Liver (tissue), 9 donors: ENCODE measurements around the gene DDX41. TPM values are rescaled to one million over a fixed set of nuclear protein-coding genes. Genes with fewer than 3 reads are reported as not detected.

ENCODE experiments used
- DNase-seq: peaks from one replicate; pipeline ENCODE4 v3.0.0-alpha.2; 2017; ENCODE audit warnings: low spot score
- H3K27ac ChIP-seq, 2 donors: one replicate each; pipeline ENCODE4 v1.7.0; 2013; ENCODE audit warnings: inconsistent platforms in 2 of 2, low read length in 2 of 2, control low read depth in 1 of 2, low read depth in 1 of 2, mild to moderate bottlenecking in 1 of 2
- H3K27me3 ChIP-seq, 4 donors: one replicate each; pipeline versions ENCODE4 v1.6.1 to v1.7.0; 2013; ENCODE audit warnings: low read length in 3 of 4, inconsistent platforms in 1 of 4, mild to moderate bottlenecking in 1 of 4, moderate library complexity in 1 of 4; ENCODE audit not compliant: control insufficient read depth in 4 of 4, insufficient read depth in 4 of 4
- H3K36me3 ChIP-seq, 4 donors: one replicate each; pipeline versions ENCODE4 v1.6.1 to v1.7.0; 2013; ENCODE audit warnings: low read length in 3 of 4, mild to moderate bottlenecking in 3 of 4, low read depth in 1 of 4, moderate library complexity in 1 of 4; ENCODE audit not compliant: control insufficient read depth in 4 of 4, insufficient read depth in 3 of 4
- H3K4me1 ChIP-seq, 4 donors: one replicate each; pipeline versions ENCODE4 v1.6.1 to v1.7.0; 2013; ENCODE audit warnings: low read length in 3 of 4, mild to moderate bottlenecking in 3 of 4, moderate library complexity in 1 of 4; ENCODE audit not compliant: control insufficient read depth in 4 of 4, insufficient read depth in 4 of 4
- H3K4me3 ChIP-seq, 3 donors: one replicate each; pipeline versions ENCODE4 v1.6.1 to v1.7.0; 2013; ENCODE audit warnings: low read length in 3 of 3, control low read depth in 1 of 3, low read depth in 1 of 3, mild to moderate bottlenecking in 1 of 3
- H3K9ac ChIP-seq, 2 donors: one replicate each; pipeline ENCODE4 v1.7.0; 2013; ENCODE audit warnings: low read length in 2 of 2, mild to moderate bottlenecking in 2 of 2, moderate library complexity in 2 of 2, control low read depth in 1 of 2, low read depth in 1 of 2
- H3K9me3 ChIP-seq, 4 donors: one replicate each; pipeline versions ENCODE4 v1.6.1 to v1.7.0; 2013; ENCODE audit warnings: low read length in 3 of 4; ENCODE audit not compliant: control insufficient read depth in 4 of 4
- EGR1 ChIP-seq, 2 donors: IDR thresholded peaks; 2 replicates each; pipeline ENCODE4 v1.6.1; 2016 to 2018; ENCODE audit warnings: antibody characterized with exemption in 2 of 2, low read depth in 2 of 2
- FOXA1 ChIP-seq: IDR thresholded peaks from 2 replicates; pipeline ENCODE4 v1.6.1; 2016; ENCODE audit warnings: antibody characterized with exemption
- FOXA2 ChIP-seq: IDR thresholded peaks from 2 replicates; pipeline ENCODE4 v1.6.1; 2016; ENCODE audit warnings: antibody characterized with exemption
- GABPA ChIP-seq, 2 donors: IDR thresholded peaks in 1 of 2; conservative IDR thresholded peaks in 1 of 2; 2 replicates each; pipeline ENCODE4 v1.6.1; 2016; ENCODE audit warnings: antibody characterized with exemption in 2 of 2, mild to moderate bottlenecking in 1 of 2, moderate library complexity in 1 of 2
- HNF4A ChIP-seq, 2 donors: conservative IDR thresholded peaks; 2 replicates each; pipeline ENCODE4 v1.6.1; 2016; ENCODE audit warnings: antibody characterized with exemption in 2 of 2, mild to moderate bottlenecking in 2 of 2
- JUND ChIP-seq, 2 donors: IDR thresholded peaks; 2 replicates each; pipeline ENCODE4 v1.6.1; 2016; ENCODE audit warnings: antibody characterized with exemption in 2 of 2
- NR2F2 ChIP-seq: IDR thresholded peaks from 2 replicates; pipeline ENCODE4 v1.6.1; 2016; ENCODE audit warnings: antibody characterized with exemption
- RAD21 ChIP-seq, 2 donors: IDR thresholded peaks; 2 replicates each; pipeline ENCODE4 v1.6.1; 2016; ENCODE audit warnings: antibody characterized with exemption in 2 of 2, mild to moderate bottlenecking in 2 of 2
- RXRA ChIP-seq, 2 donors: IDR thresholded peaks; 2 replicates each; pipeline ENCODE4 v1.6.1; 2017 to 2018; ENCODE audit warnings: antibody characterized with exemption in 2 of 2, mild to moderate bottlenecking in 1 of 2
- SP1 ChIP-seq: IDR thresholded peaks from 2 replicates; pipeline ENCODE4 v1.6.1; 2018; ENCODE audit warnings: antibody characterized with exemption, mild to moderate bottlenecking
- TAF1 ChIP-seq: conservative IDR thresholded peaks from 2 replicates; pipeline ENCODE4 v1.6.1; 2016; ENCODE audit warnings: antibody characterized with exemption, mild to moderate bottlenecking
- YY1 ChIP-seq: IDR thresholded peaks from 2 replicates; pipeline ENCODE4 v1.6.1; 2016; ENCODE audit warnings: antibody characterized with exemption, mild to moderate bottlenecking
- WGBS: extraction: QIAGEN DNeasy Blood & Tissue Kit; methylation state at CpG from one replicate; pipeline ENCODE4 v1.1.7; 2013; 5-methylcytosine and 5-hydroxymethylcytosine counted together
- polyA plus RNA-seq, 2 donors: library from polyadenylated mRNA; stranded (reverse) in 1 of 2; unstranded in 1 of 2; fragments of 200-250 nt in 1 of 2; fragments of >200 nt in 1 of 2; fragmentation: Nextera tagmentation in 1 of 2; extraction: Ambion mirVana in 1 of 2; gene quantifications; one replicate each; pipeline versions ENCODE4 v1.2.1 to v1.2.3, GENCODE V29; 2013 to 2015
- total RNA-seq, 2 donors: library from RNA; depleted of rRNA; stranded (reverse); fragments of >200 nt; gene quantifications; one replicate each; pipeline ENCODE4 v1.2.3, GENCODE V29; 2014
- TF ChIP-seq, protein P1 (sequence below): IDR thresholded peaks from 2 replicates; pipeline ENCODE4 v1.6.1; 2016; ENCODE audit warnings: antibody characterized with exemption
- TF ChIP-seq, protein P2 (sequence below): IDR thresholded peaks from 2 replicates; pipeline ENCODE4 v1.6.1; 2016; ENCODE audit warnings: antibody characterized with exemption
- TF ChIP-seq, protein P3 (sequence below): IDR thresholded peaks from 2 replicates; pipeline ENCODE4 v1.6.1; 2016; ENCODE audit warnings: antibody characterized with exemption
- TF ChIP-seq, protein P4 (sequence below): fragments of 150-350 bp; IDR thresholded peaks from 2 replicates; pipeline ENCODE4 v1.5.1; 2017; ENCODE audit warnings: improper control_type of control experiment, low read depth, low read length; ENCODE audit not compliant: missing input control
- donor health status: healthy.
- donor health status: healthy.
- donor health status: healthy.
- donor health status: healthy.
- donor health status: healthy.

Gene DDX41
- total and polyA plus RNA-seq, 4 donors: 20.4 to 58.5 (median 45.6) TPM

DNA sequence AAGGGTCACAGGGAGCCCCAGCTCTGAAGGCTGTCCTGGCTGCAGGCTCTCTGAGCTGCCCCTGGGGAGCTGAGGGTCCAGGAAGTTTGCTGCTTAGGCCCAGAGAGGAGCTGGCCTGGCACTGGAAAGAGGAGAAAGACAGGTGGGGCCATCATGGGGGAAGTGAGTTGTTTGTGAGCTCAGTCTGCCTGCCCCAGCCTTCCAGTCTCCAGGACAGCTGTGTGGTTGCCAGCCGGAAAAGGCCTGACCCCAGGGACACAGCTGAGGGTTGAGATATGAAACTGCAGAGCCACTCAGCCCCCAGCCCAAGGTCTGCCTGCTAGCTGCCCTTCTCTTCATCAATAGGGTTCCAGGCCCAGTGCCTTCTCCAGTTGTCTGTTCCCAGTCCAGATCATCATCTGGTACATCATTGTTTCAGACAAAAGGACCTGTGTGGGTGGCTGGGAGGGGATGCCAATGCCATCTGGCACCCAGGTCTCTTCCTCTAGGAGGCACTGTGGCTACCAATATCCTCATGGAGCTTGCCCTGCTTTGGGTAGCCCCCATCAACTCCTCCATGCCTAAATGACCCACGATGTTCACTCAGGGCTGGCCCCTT is 4.3 kb upstream of the DDX41 start:
- no peak for DNase-seq
- Histone ChIP-seq H3K4me1 (peaks cover 2 to 18% (median 8%) of the 10 kb centered on the region in 4 donors), H3K27ac (no peak overlapping the region), H3K36me3 (peaks cover 10 to 50% (median 28%) of the 10 kb centered on the region in 4 donors), H3K9ac (no peak overlapping the region), H3K27me3 (no peaks in the 10 kb centered on the region), H3K4me3 (no peak overlapping the region), H3K9me3 (no peaks in the 10 kb centered on the region)
- WGBS: 85% methylated on average over 2 of the region's 2 CpGs
- TF ChIP-seq GABPA (IDR thresholded peaks at IDR 0.05 in 1 of 2, conservative IDR thresholded peaks at IDR 0.05 in 1 of 2) (no peak), RAD21 (IDR thresholded peaks at IDR 0.05) (no peak), FOXA1 (no peak), TAF1 (no peak), HNF4A (conservative IDR thresholded peaks at IDR 0.05) (no peak), FOXA2 (no peak), NR2F2 (no peak), YY1 (no peak), JUND (IDR thresholded peaks at IDR 0.05) (no peak)
- TF ChIP-seq, protein P1, sequence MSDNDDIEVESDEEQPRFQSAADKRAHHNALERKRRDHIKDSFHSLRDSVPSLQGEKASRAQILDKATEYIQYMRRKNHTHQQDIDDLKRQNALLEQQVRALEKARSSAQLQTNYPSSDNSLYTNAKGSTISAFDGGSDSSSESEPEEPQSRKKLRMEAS: no peak
- TF ChIP-seq, protein P2, sequence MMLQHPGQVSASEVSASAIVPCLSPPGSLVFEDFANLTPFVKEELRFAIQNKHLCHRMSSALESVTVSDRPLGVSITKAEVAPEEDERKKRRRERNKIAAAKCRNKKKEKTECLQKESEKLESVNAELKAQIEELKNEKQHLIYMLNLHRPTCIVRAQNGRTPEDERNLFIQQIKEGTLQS: no peak

DNA sequence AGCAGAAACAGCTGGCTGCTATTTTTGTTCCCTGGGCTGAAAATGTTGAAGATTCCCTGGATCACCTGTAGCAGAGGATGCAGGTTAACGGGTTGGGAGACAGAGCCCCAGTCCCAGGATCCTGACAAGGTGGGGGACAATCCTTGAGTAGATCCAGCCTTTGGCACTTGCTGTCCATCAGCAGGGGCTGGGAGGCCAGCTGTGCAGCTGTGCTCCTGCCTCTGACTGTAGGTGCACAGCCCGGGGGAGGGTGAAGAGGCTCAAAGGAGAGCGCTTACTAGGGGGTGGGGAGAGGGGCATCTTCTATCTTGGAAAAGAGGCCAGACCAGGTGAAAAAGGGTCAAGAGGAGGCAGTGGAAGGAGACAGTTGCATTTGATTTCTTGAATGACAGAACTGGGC is 3.5 kb upstream of the DDX41 start:
- no peak overlapping the region for H3K9ac ChIP-seq
- peaks cover 10 to 47% (median 23%) of the 10 kb centered on the region in 4 donors for H3K36me3 ChIP-seq
- TF ChIP-seq RXRA (IDR thresholded peaks at IDR 0.05): no peak
- TF ChIP-seq FOXA2: no peak
- no peak for TF ChIP-seq YY1
- TF ChIP-seq EGR1 (IDR thresholded peaks at IDR 0.05; ENCODE audit: low read depth in 2 of 2): no peak
- TF ChIP-seq HNF4A (conservative IDR thresholded peaks at IDR 0.05): no peak
- TF ChIP-seq, protein P1: no peak
- no peak for TF ChIP-seq SP1
- H3K27ac ChIP-seq: no peak overlapping the region
- no peak overlapping the region for H3K4me3 ChIP-seq
- 97% methylated on average over 3 of the region's 3 CpGs for WGBS
- DNase-seq: no peak
- H3K9me3 ChIP-seq: no peaks in the 10 kb centered on the region
- peaks cover 5 to 25% (median 15%) of the 10 kb centered on the region in 4 donors for H3K4me1 ChIP-seq
- H3K27me3 ChIP-seq: no peaks in the 10 kb centered on the region

DNA sequence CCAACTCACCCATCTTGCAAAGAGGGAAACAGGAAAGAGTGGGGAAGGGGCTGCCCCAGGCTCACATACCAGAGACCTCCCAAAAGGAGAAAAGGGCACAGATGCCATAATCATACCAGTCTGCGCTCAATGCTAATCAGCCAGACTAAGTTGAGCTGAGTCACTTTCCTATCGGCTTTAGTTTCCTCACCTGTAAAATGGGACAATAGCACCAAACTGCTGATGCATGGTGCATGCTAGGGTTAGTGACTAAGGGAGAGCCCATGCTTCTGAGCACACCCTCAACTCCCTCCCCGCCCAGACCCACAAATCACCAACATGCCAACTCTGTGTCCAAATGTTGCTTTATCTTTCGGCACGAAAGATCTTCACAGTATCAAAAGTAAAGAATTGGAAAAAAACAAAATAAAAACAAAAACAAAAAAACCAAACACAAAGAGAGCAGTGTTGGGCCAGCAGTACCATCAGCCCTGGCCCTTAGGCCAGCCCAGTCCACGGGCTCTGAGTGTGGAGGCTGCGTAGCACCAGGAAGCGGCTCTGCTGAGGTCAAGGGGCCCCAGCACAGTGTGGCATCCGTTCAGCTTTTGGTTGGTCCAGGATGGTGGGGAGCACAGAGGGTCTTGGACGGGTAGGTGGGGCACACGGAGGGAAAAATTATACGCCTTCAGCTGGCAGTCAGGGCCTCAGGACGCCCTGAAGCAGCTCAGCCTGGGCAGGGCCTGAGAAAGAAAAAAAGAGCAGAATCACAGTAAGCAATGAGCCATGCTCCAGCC is 2.9 kb upstream of the DDX41 start:
- no peak overlapping the region for H3K27ac ChIP-seq
- H3K4me3 ChIP-seq: no peak overlapping the region
- peaks cover 5 to 32% (median 18%) of the 10 kb centered on the region in 4 donors for H3K4me1 ChIP-seq
- H3K9ac ChIP-seq: no peak overlapping the region
- H3K27me3 ChIP-seq: no peaks in the 10 kb centered on the region
- DNase-seq: no peak
- H3K36me3 ChIP-seq: peaks cover 12 to 47% (median 27%) of the 10 kb centered on the region in 4 donors
- H3K9me3 ChIP-seq: no peaks in the 10 kb centered on the region
- WGBS: 85% methylated on average over 13 of the region's 13 CpGs
- TF ChIP-seq, protein P2: no peak
- TF ChIP-seq RXRA (IDR thresholded peaks at IDR 0.05) (no peak), GABPA (IDR thresholded peaks at IDR 0.05 in 1 of 2, conservative IDR thresholded peaks at IDR 0.05 in 1 of 2) (no peak), SP1 (no peak), FOXA2 (no peak), EGR1 (IDR thresholded peaks at IDR 0.05; ENCODE audit: low read depth in 2 of 2) (no peak), FOXA1 (no peak), JUND (IDR thresholded peaks at IDR 0.05) (no peak), HNF4A (conservative IDR thresholded peaks at IDR 0.05) (no peak), RAD21 (IDR thresholded peaks at IDR 0.05) (no peak), YY1 (no peak), TAF1 (no peak)
- TF ChIP-seq, protein P3, sequence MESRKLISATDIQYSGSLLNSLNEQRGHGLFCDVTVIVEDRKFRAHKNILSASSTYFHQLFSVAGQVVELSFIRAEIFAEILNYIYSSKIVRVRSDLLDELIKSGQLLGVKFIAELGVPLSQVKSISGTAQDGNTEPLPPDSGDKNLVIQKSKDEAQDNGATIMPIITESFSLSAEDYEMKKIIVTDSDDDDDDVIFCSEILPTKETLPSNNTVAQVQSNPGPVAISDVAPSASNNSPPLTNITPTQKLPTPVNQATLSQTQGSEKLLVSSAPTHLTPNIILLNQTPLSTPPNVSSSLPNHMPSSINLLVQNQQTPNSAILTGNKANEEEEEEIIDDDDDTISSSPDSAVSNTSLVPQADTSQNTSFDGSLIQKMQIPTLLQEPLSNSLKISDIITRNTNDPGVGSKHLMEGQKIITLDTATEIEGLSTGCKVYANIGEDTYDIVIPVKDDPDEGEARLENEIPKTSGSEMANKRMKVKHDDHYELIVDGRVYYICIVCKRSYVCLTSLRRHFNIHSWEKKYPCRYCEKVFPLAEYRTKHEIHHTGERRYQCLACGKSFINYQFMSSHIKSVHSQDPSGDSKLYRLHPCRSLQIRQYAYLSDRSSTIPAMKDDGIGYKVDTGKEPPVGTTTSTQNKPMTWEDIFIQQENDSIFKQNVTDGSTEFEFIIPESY: no peak
- TF ChIP-seq, protein P4, sequence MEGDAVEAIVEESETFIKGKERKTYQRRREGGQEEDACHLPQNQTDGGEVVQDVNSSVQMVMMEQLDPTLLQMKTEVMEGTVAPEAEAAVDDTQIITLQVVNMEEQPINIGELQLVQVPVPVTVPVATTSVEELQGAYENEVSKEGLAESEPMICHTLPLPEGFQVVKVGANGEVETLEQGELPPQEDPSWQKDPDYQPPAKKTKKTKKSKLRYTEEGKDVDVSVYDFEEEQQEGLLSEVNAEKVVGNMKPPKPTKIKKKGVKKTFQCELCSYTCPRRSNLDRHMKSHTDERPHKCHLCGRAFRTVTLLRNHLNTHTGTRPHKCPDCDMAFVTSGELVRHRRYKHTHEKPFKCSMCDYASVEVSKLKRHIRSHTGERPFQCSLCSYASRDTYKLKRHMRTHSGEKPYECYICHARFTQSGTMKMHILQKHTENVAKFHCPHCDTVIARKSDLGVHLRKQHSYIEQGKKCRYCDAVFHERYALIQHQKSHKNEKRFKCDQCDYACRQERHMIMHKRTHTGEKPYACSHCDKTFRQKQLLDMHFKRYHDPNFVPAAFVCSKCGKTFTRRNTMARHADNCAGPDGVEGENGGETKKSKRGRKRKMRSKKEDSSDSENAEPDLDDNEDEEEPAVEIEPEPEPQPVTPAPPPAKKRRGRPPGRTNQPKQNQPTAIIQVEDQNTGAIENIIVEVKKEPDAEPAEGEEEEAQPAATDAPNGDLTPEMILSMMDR: no peak
